Ovary (tissue), 9 donors: ENCODE results near the gene ZMYND8. TPM values are rescaled to one million over a fixed set of nuclear protein-coding genes. Genes with fewer than 3 reads are reported as not detected.

Source experiments
- DNase-seq, 5 donors: peaks; one replicate each; pipeline ENCODE4 v3.0.0-alpha.2; 2019 to 2020
- H3K27ac ChIP-seq, 2 donors: fragments of 200-600 bp; one replicate each; pipeline versions ENCODE4 v1.5.1 to v1.8.0; 2019 to 2022
- H3K27me3 ChIP-seq: fragments of 200-600 bp; one replicate; pipeline ENCODE4 v1.8.0; 2022
- H3K36me3 ChIP-seq: fragments of 200-600 bp; sonication (generic); one replicate; pipeline ENCODE4 v1.5.1; 2019
- H3K4me1 ChIP-seq: one replicate; pipeline ENCODE4 v1.8.1; 2013; ENCODE audit warnings: mild to moderate bottlenecking, moderate library complexity; ENCODE audit not compliant: insufficient read depth
- H3K4me3 ChIP-seq: fragments of 200-600 bp; sonication (generic); one replicate; pipeline ENCODE4 v1.5.1; 2017
- H3K9me3 ChIP-seq, 2 donors: fragments of 200-600 bp in 1 of 2; sonication (generic) in 1 of 2; one replicate each; pipeline versions ENCODE4 v1.5.1 to v1.8.1; 2013 to 2019; ENCODE audit warnings: mild to moderate bottlenecking in 1 of 2, moderate library complexity in 1 of 2
- EP300 ChIP-seq: sonication (generic); formaldehyde crosslinking; IDR thresholded peaks from one replicate; pipeline ENCODE4 v1.6.1; 2017; ENCODE audit warnings: antibody characterized with exemption
- POLR2A ChIP-seq: fragments of 450-650 bp; IDR thresholded peaks from one replicate; pipeline ENCODE4 v1.6.1; 2017; ENCODE audit warnings: antibody characterized with exemption, mild to moderate bottlenecking, moderate library complexity
- WGBS, 3 donors: extraction: QIAGEN DNeasy Blood & Tissue Kit in 1 of 3; methylation state at CpG; one replicate each; pipeline versions ENCODE4 v1.1.5 to v1.1.7; 2013 to 2017; 5-methylcytosine and 5-hydroxymethylcytosine counted together
- intact Hi-C, 4 donors: fragments of 100-400 bp; cut with DNase I; formaldehyde crosslinking; loops; one replicate each; pipeline versions ENCODE4 v1.11.0 to v1.15.1; 2022 to 2023
- polyA plus RNA-seq, 2 donors: library from polyadenylated mRNA; stranded (reverse); fragments of 200-250 nt in 1 of 2; fragments of 350-450 nt in 1 of 2; fragmentation: Illumina TruSeq in 1 of 2; extraction: RNeasy Lipid Tissue Mini Kit (QIAGEN cat#74804) in 1 of 2; gene quantifications; one replicate each; pipeline ENCODE4 v1.2.3, GENCODE V29; 2013 to 2014
- total RNA-seq, 7 donors: library from RNA; depleted of rRNA in 2 of 7; stranded (reverse); fragments of >200 nt in 2 of 7; fragmentation: NEBNext Ultra II Directional in 3 of 7; extraction: Animal tissue kit (Norgen Biotek cat#: 25700) in 3 of 7; gene quantifications; one replicate each; pipeline versions ENCODE4 v1.1.0 to v1.2.4, GENCODE V29; 2016 to 2023
- TF ChIP-seq, protein P1 (sequence below), 3 donors: fragments of 450-650 bp in 2 of 3; fragments of 200-600 bp in 1 of 3; IDR thresholded peaks; one replicate each; pipeline versions ENCODE4 v1.5.1 to v1.8.0; 2016 to 2022; ENCODE audit warnings: antibody characterized with exemption in 3 of 3, mild to moderate bottlenecking in 1 of 3
- donor health status: DM: no; HTN: no; CAD: no; lungs with moderate emphysema.
- donor health status: DM: no; HTN: no; CAD: no.
- donor health status: Bipolar disorder and iron deficiency.
- donor health status: DM: yes; HTN: yes; CAD: no.
- donor health status: DM: no; HTN: no; CAD: no.
- donor health status: DM: yes; HTN: yes; CAD: no.

Gene ZMYND8
- total and polyA plus RNA-seq, 9 donors = 8.3 to 40.7 (median 30.5) TPM

DNA sequence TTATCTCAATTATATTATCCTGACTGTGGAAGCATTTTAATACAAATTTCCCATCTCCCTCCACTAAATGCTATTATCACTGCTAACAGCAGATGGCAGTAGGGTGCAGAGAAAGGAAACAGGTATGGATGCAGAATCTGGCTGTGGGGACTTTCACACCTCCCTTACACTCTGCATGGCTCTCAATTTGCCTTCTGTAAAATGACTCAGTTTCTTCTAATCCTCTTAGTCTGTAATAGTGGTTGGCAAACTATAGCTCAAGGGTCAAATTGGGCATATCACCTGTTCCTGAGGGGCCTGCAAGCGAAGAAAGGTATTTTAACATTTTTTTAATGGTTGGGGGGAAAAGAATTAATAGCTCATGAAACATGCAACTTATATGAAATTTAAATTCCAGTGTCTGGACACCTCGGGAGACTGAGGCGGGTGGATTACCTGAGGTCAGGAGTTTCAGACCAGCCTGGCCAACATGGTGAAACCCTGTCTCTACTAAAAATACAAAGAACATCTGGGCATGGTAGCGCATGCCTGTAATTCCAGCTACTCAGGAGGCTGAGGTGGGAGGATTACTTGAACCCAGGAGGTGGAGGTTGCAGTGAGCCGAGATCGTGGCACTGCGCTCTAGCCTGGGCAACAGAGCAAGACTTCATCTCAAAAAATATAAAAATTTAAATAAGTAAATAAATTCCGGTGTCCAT is 83.5 kb downstream of the ZMYND8 start:
- no peak overlapping the region for H3K4me3 ChIP-seq
- H3K27me3 ChIP-seq = no peaks in the 10 kb centered on the region
- WGBS, 3 donors = 72 to 79% (median 77%) methylated on average over 8 of the region's 8 CpGs
- peak overlapping the region; percentile 33 to 51 for H3K27ac ChIP-seq
- H3K9me3 ChIP-seq = no peaks in the 10 kb centered on the region
- peak in 3 of 5 donors; percentile 31 to 67 (median 46) for DNase-seq
- H3K4me1 ChIP-seq = peaks cover 2% of the 10 kb centered on the region
- no peak for TF ChIP-seq EP300
- TF ChIP-seq, protein P1, sequence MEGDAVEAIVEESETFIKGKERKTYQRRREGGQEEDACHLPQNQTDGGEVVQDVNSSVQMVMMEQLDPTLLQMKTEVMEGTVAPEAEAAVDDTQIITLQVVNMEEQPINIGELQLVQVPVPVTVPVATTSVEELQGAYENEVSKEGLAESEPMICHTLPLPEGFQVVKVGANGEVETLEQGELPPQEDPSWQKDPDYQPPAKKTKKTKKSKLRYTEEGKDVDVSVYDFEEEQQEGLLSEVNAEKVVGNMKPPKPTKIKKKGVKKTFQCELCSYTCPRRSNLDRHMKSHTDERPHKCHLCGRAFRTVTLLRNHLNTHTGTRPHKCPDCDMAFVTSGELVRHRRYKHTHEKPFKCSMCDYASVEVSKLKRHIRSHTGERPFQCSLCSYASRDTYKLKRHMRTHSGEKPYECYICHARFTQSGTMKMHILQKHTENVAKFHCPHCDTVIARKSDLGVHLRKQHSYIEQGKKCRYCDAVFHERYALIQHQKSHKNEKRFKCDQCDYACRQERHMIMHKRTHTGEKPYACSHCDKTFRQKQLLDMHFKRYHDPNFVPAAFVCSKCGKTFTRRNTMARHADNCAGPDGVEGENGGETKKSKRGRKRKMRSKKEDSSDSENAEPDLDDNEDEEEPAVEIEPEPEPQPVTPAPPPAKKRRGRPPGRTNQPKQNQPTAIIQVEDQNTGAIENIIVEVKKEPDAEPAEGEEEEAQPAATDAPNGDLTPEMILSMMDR (IDR thresholded peaks at IDR 0.05) = peak; percentile 74 to 98 (median 97)
- H3K36me3 ChIP-seq = no peaks in the 10 kb centered on the region
- intact Hi-C loops = loop anchor here in 3 of 4 donors (2.0 to 10.0 kb wide), 3 partner anchors 109 to 352 kb away; no protein-coding TSS in a partner anchor

DNA sequence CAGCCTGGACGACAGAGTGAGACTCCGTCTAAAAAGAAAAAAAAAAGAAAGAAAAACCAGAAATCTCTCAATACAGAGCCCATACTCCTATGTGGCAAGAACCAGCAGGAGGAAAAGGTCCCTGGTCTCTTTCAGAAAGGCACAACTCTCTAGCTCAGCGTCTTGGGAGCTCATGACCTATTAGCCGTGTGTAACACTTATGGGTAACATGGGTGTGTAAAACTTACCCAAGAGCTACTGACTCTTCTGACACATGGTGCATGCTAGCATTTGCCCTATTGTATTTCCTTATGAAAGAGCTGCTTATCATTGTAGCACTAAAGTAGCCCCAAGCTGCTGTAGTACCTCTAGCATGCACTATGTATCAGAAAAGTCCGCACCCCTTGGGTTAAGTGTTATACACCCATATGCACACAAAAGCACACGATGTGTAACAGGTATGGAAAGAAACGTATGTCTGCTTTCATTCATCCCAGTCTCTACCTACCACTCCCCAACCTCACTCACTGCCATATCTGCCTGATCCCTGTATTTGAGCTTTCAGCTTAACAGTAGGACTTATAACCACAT is 85.4 kb downstream of the ZMYND8 start:
- H3K36me3 ChIP-seq = no peaks in the 10 kb centered on the region
- 76 to 95% (median 83%) methylated on average over 7 of the region's 7 CpGs for WGBS, 3 donors
- no peak for DNase-seq
- H3K9me3 ChIP-seq = no peaks in the 10 kb centered on the region
- H3K4me1 ChIP-seq = peaks cover 1% of the 10 kb centered on the region
- TF ChIP-seq, protein P1 (IDR thresholded peaks at IDR 0.05) = no peak
- TF ChIP-seq POLR2A (no peak), EP300 (no peak)
- intact Hi-C loops = loop anchor here in 3 of 4 donors (5.0 to 10.0 kb wide), 2 partner anchors 111 to 354 kb away; no protein-coding TSS in a partner anchor
- H3K4me3 ChIP-seq = no peak overlapping the region
- H3K27ac ChIP-seq = no peak overlapping the region
- H3K27me3 ChIP-seq = no peaks in the 10 kb centered on the region

DNA sequence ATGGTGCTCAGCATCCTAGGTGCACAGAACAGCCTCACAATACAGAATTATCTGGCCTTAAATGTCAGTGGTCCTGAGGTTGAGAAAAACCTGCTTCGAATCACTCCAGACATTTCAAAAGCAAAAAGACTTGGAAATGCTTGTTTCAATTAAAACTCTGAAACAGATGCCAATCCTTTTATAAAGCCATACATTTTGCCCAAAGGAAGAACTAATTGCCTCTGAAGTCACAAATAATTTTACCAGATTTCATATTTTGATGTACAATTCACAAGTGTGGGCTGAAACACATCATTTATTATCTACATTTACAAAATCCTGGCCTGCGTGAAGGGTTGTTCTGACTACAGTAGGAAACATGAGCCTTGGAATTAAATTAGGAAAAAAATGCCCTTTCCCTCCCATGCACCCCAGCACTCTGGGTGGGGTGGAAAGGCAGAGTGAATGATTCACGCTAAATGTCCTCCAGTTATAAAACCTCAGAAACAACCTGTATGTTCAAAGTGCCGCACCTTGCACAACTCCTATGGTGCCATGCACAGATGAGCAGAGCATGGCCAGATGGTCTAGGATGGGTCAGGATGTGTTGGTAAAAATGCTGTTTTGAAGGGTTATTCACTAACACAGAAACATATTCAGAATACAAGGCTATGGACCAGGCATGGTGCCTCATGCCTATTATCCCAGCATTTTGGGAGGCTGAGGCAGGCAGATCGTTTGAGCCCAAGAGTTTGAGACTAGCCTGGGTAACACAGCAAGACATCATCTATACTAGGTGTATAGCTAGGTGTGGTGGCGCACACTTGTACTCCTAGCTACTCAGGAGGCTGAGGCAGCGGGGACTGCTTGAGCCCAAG is 87.0 kb downstream of the ZMYND8 start:
- TF ChIP-seq EP300 = no peak
- TF ChIP-seq, protein P1 (IDR thresholded peaks at IDR 0.05) = no peak
- TF ChIP-seq POLR2A = no peak
- Histone ChIP-seq H3K9me3 (no peaks in the 10 kb centered on the region), H3K27ac (no peak overlapping the region), H3K4me1 (peaks cover under 1% of the 10 kb centered on the region), H3K36me3 (no peaks in the 10 kb centered on the region), H3K27me3 (no peaks in the 10 kb centered on the region), H3K4me3 (no peak overlapping the region)
- WGBS, 3 donors = 86 to 96% (median 89%) methylated on average over 7 of the region's 7 CpGs
- intact Hi-C loops = loop anchor here in 3 of 4 donors (5.0 to 10.0 kb wide), 2 partner anchors 113 to 355 kb away; no protein-coding TSS in a partner anchor
- DNase-seq = no peak

DNA sequence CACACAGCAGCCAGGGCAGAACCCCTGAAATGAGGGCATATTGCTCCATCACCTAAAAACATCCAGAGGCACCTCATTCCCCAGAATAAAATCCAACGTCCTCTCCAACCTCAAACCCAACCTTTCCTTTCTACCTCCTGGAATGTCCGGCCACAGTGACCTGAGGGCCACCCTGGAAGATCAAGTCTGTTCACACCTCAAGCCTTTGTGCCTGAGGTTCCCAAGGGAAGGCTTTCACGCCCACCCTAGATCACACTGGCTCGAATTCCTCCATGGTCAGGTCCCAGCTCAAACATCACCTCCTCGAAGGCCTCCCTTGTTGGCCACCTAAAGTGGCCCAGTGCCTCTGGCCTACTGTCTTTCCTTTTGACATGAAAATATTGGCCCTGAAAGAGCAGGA is 88.9 kb downstream of the ZMYND8 start:
- TF ChIP-seq POLR2A (no peak), EP300 (no peak)
- TF ChIP-seq, protein P1 (IDR thresholded peaks at IDR 0.05) = no peak
- Histone ChIP-seq H3K27me3 (no peaks in the 10 kb centered on the region), H3K9me3 (no peaks in the 10 kb centered on the region), H3K4me3 (no peak overlapping the region), H3K36me3 (no peaks in the 10 kb centered on the region), H3K27ac (no peak overlapping the region), H3K4me1 (no peaks in the 10 kb centered on the region)
- WGBS, 3 donors = 82 to 92% (median 90%) methylated on average over 5 of the region's 5 CpGs
- intact Hi-C loops = no loop called here
- no peak for DNase-seq
